ENCODE results near the gene SNX13.
A peak's percentile ranks its signal among the peaks of the same experiment; 100 is the strongest.

Gene SNX13

DNA sequence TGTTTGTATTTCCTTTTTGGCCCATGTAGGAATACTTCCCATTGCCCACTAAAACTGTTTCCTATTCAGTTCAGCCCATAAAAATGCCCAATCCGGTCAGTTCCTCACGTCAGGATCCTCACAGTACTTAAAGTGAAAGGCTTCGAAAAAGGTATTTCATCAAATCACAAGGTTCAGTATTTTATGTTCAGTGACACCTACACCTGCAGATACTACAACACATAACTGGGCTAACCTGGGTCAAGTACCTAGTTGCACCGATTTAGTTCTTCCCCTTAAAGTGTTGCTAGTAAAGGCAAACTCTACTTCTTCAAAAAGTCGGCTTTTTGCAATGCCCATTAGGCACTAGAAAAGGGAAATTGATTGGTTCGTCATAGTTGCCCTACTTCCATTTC lies 1.1 kb downstream of the SNX13 start:
- Histone ChIP-seq H3K27me3 (no peaks in the 10 kb centered on the region), H3K4me1 (peaks cover 25 to 56% (median 38%) of the 10 kb centered on the region in 10 experiments)

DNA sequence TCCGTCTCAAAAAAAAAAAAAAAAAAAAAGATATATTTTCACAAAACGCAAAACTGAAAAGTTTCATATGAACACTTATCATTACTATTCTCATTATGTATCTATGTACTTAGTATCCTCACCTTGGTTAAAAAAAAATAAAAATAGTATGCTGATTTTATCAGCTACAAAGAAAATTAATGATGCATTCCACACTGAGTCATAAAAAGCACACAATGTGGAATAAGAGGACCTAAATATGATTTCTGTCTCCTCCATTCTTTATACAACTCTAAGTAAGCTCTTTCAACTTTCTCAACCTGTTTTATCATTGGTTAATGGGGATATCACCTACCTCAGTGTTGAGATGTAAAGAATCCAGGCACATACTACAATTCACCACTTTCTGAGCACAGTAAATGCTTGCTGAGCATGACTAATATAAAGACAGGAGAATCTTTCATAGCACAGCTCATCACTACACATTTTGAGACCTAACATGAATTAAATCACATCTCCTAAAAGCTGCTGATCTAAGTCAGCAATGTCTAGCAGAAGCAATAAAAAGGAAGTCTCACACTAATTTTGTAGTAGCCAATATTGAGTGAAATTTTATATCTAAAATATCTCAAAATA lies 2.7 kb downstream of the SNX13 start:
- Histone ChIP-seq H3K4me2 (peak overlapping the region; percentile 18 to 97 (median 88); a peak in 21 of 22 replicates), H3K27ac (peak overlapping the region in 4 of 11 experiments; percentile 15 to 100 (median 98); a peak in 6 of 22 replicates), H3K4me1 (peaks cover 26 to 65% (median 40%) of the 10 kb centered on the region in 10 experiments)

More for the DNA sequence above, 1.1 kb downstream of the SNX13 start:
- Histone ChIP-seq H3K9ac (peak overlapping the region; percentile 91 to 99 (median 96)), H3K36me3 (peaks cover 0 to 10% (median 0%) of the 10 kb centered on the region in 11 experiments; a peak in 5 of 22 replicates), H3K27ac (peak overlapping the region; percentile 89 to 100 (median 95); a peak in 21 of 22 replicates), H3K4me3 (peak overlapping the region; percentile 69 to 93 (median 88)), H4K20me1 (peaks cover 0 to 46% (median 10%) of the 10 kb centered on the region in 11 experiments; a peak in 9 of 22 replicates), H3K9me3 (replicated peaks in 1 of 11) (no peaks in the 10 kb centered on the region; a peak in 1 of 22 replicates), H3K4me2 (peak overlapping the region; percentile 84 to 97 (median 88))
- TF ChIP-seq Cebpa-rat (IDR thresholded peaks at IDR 0.05) = no peak

DNA sequence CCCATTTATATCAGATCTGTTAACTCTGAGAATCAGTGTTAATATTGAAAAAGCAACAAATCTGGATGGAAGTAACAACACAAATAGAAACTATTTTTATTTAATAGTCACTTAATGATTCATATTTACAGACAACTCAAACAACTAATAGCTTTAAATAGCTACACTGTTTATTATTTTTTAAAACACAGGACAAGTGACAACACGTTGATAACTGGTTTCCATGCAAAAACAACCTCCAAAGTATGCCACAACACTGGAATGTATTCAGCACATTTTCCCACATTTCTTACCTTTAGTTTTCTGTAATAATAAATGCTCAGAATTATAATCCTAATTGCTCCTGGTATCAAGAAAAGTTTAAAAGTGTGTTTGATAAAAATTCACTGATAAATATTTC lies 4.0 kb downstream of the SNX13 start:
- H3K9me3 ChIP-seq (replicated peaks in 1 of 11) = no peaks in the 10 kb centered on the region; a peak in 3 of 22 replicates
- peaks cover 0 to 10% (median 0%) of the 10 kb centered on the region in 11 experiments; a peak in 6 of 22 replicates for H3K36me3 ChIP-seq
- no peak overlapping the region for H3K9ac ChIP-seq
- H3K4me1 ChIP-seq = peaks cover 25 to 58% (median 37%) of the 10 kb centered on the region in 10 experiments
- peaks cover 0 to 75% (median 30%) of the 10 kb centered on the region in 11 experiments; a peak in 14 of 22 replicates for H4K20me1 ChIP-seq
- peak overlapping the region in 2 of 11 experiments; percentile 19 to 97; a peak in 3 of 22 replicates for H3K4me2 ChIP-seq
- no peak for TF ChIP-seq Cebpa-rat (IDR thresholded peaks at IDR 0.05)
- H3K27me3 ChIP-seq = no peaks in the 10 kb centered on the region
- no peak overlapping the region for H3K4me3 ChIP-seq
- H3K27ac ChIP-seq = no peak overlapping the region

More for the DNA sequence above, 2.7 kb downstream of the SNX13 start:
- Histone ChIP-seq H3K4me3 (peak overlapping the region in 6 of 10 experiments; percentile 69 to 93 (median 88); a peak in 8 of 20 replicates), H3K9me3 (replicated peaks in 1 of 11) (no peaks in the 10 kb centered on the region; a peak in 3 of 22 replicates), H3K27me3 (no peaks in the 10 kb centered on the region), H4K20me1 (peaks cover 0 to 62% (median 24%) of the 10 kb centered on the region in 11 experiments; a peak in 11 of 22 replicates), H3K9ac (peak overlapping the region in 5 of 11 experiments; percentile 41 to 99 (median 96); a peak in 7 of 22 replicates), H3K36me3 (peaks cover 0 to 10% (median 0%) of the 10 kb centered on the region in 11 experiments; a peak in 6 of 22 replicates)
- no peak for TF ChIP-seq Cebpa-rat (IDR thresholded peaks at IDR 0.05)

DNA sequence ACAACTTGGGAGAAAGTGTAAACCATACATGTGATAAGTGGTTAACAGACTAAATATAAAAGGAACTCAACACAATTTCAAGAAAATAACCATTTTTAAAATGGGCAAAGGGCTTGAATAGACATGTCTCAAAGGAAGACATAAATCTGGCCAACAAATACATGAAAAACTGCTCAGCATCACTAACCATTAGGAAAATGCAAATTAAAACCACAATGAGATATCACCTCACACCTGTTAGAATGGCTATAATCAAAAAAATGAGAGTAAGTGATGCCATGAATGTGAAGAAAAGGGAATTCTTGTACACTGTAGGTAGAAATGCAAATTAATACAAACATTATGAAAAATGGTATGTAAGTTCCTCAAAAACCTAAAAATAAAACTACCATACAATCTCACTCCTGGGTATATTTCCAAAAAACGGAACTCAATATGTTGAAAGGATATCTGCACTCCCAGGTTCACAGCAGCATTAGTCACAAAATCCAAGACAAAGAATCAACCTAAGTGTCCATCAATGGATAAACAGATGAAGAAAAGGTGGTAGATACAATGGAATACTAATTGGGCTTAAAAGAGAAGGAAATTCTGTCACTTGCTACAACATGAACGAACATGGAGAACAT lies 5.6 kb downstream of the SNX13 start:
- H3K4me3 ChIP-seq = no peak overlapping the region

DNA sequence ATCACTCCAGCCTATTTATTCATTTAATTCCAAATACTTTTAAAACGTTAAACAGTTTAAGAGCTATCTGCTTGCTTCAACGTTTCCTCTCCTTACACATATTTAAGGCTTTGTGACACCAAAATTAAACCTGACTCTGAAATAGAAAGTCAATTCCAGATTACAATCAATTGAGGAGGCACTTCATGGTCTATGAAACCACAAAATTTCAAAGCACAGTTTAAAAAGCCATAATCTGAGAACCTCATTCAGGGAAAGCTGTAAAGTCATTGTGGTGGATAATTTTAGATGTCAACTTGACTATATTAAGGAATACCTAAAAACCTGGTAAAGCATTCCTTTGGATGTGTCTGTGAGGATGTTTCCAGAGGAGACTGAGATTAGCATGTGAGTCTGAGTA lies 6.2 kb downstream of the SNX13 start:
- H3K9me3 ChIP-seq (replicated peaks in 1 of 11) = no peaks in the 10 kb centered on the region; a peak in 3 of 22 replicates
- peaks cover 21 to 58% (median 31%) of the 10 kb centered on the region in 10 experiments for H3K4me1 ChIP-seq
- no peak overlapping the region for H3K9ac ChIP-seq
- H3K4me2 ChIP-seq = peak overlapping the region in 10 of 11 experiments; percentile 2 to 73 (median 34); a peak in 14 of 22 replicates
- peaks cover 0 to 10% (median 0%) of the 10 kb centered on the region in 11 experiments; a peak in 6 of 22 replicates for H3K36me3 ChIP-seq
- no peak overlapping the region for H3K27ac ChIP-seq
- H3K27me3 ChIP-seq = no peaks in the 10 kb centered on the region
- H3K4me3 ChIP-seq = no peak overlapping the region
- no peak for TF ChIP-seq Cebpa-rat (IDR thresholded peaks at IDR 0.05)
- peaks cover 5 to 97% (median 43%) of the 10 kb centered on the region in 11 experiments; a peak in 19 of 22 replicates for H4K20me1 ChIP-seq

More for the DNA sequence above, 5.6 kb downstream of the SNX13 start:
- peak overlapping the region in 10 of 11 experiments; percentile 2 to 73 (median 34); a peak in 16 of 22 replicates for H3K4me2 ChIP-seq
- H3K9ac ChIP-seq = no peak overlapping the region
- H4K20me1 ChIP-seq = peaks cover 5 to 91% (median 37%) of the 10 kb centered on the region in 11 experiments; a peak in 19 of 22 replicates
- H3K36me3 ChIP-seq = peaks cover 0 to 10% (median 0%) of the 10 kb centered on the region in 11 experiments; a peak in 6 of 22 replicates
- no peaks in the 10 kb centered on the region; a peak in 3 of 22 replicates for H3K9me3 ChIP-seq (replicated peaks in 1 of 11)
- peaks cover 21 to 58% (median 32%) of the 10 kb centered on the region in 10 experiments for H3K4me1 ChIP-seq
- no peaks in the 10 kb centered on the region for H3K27me3 ChIP-seq
- no peak for TF ChIP-seq Cebpa-rat (IDR thresholded peaks at IDR 0.05)
- H3K27ac ChIP-seq = no peak overlapping the region

DNA sequence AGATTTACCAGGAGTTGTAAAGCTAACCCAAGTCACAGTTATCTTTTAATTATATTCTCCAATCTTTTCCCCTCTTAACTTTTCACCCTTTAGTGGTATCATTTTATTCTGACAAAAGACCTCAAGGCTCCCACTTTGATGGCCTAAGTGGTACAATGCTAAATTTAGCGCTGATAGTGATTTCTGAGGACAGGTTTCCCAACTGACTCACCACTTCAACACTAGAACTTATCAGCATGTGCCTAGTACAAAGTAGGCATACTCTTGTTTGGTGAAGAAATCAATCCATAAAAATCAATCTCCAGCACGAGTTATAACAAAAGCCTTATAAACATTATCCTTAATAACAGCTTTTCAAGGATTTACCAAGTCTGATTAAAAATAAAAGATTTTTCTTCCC lies 7.5 kb downstream of the SNX13 start:
- peaks cover 0 to 10% (median 0%) of the 10 kb centered on the region in 11 experiments; a peak in 6 of 22 replicates for H3K36me3 ChIP-seq
- no peak overlapping the region for H3K27ac ChIP-seq
- H3K4me2 ChIP-seq = no peak overlapping the region
- no peak overlapping the region for H3K4me3 ChIP-seq
- H3K4me1 ChIP-seq = peaks cover 11 to 55% (median 19%) of the 10 kb centered on the region in 10 experiments; a peak in 17 of 20 replicates
- no peak overlapping the region for H3K9ac ChIP-seq
- H4K20me1 ChIP-seq = peaks cover 9 to 100% (median 51%) of the 10 kb centered on the region in 11 experiments; a peak in 19 of 22 replicates
- H3K27me3 ChIP-seq = no peaks in the 10 kb centered on the region
- no peaks in the 10 kb centered on the region; a peak in 3 of 22 replicates for H3K9me3 ChIP-seq (replicated peaks in 1 of 11)
- no peak for TF ChIP-seq Cebpa-rat (IDR thresholded peaks at IDR 0.05)

DNA sequence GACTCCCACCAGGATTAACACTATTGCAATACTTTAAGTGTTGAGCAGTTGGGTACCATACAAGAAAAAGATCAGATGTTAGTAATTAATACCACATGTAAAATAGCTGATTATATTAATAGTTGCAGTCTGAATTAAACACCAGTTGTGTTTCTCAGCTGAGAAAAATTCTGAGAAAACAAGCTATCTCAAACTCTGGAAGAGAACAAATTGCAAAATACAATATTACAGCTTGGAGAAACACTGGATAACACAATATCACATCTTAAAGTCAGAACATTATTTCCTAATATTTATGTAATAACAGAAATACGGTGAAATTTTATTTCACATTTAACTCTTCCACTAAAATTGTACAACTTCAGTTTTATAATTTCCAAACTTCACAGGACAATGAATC lies 9.2 kb downstream of the SNX13 start:
- H3K4me2 ChIP-seq = no peak overlapping the region
- no peak for TF ChIP-seq Cebpa-rat (IDR thresholded peaks at IDR 0.05)
- no peaks in the 10 kb centered on the region; a peak in 3 of 22 replicates for H3K9me3 ChIP-seq (replicated peaks in 1 of 11)
- H3K27me3 ChIP-seq = no peaks in the 10 kb centered on the region
- H3K4me1 ChIP-seq = peaks cover 8 to 48% (median 13%) of the 10 kb centered on the region in 10 experiments; a peak in 15 of 20 replicates
- peaks cover 0 to 6% (median 0%) of the 10 kb centered on the region in 11 experiments; a peak in 6 of 22 replicates for H3K36me3 ChIP-seq
- H3K9ac ChIP-seq = no peak overlapping the region
- peaks cover 16 to 100% (median 66%) of the 10 kb centered on the region in 11 experiments; a peak in 19 of 22 replicates for H4K20me1 ChIP-seq
- no peak overlapping the region for H3K27ac ChIP-seq
- no peak overlapping the region for H3K4me3 ChIP-seq

DNA sequence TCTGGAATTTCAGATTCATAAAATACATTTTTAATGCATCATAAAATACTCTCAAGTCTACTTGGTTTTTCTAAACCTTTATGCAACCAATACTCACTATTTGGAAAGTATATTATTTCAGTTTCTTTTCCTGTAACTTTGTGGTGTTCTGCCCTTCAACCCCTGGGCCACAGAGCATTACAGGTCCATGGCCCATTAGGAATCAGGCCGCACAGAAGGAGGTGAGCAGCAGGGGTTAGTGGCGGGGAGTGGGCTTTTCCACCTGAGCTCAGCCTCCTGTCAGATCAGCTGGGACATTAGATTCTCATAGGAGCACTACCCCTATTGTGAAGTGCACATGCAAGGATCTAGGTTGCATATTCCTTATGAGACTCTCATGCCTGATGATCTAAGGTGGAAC lies 9.7 kb downstream of the SNX13 start:
- Histone ChIP-seq H3K4me3 (no peak overlapping the region), H3K9me3 (replicated peaks in 1 of 11) (no peaks in the 10 kb centered on the region; a peak in 3 of 22 replicates), H3K4me1 (peaks cover 8 to 43% (median 13%) of the 10 kb centered on the region in 10 experiments; a peak in 15 of 20 replicates), H3K9ac (no peak overlapping the region), H3K4me2 (0 out of 22 replicates have a peak overlapping the region, but pooled peaks of 1 of the 11 experiments have one; percentile 10), H3K27me3 (no peaks in the 10 kb centered on the region), H3K36me3 (peaks cover 0 to 2% (median 0%) of the 10 kb centered on the region in 11 experiments; a peak in 5 of 22 replicates), H3K27ac (no peak overlapping the region), H4K20me1 (peaks cover 16 to 100% (median 71%) of the 10 kb centered on the region in 11 experiments; a peak in 19 of 22 replicates)
- no peak for TF ChIP-seq Cebpa-rat (IDR thresholded peaks at IDR 0.05)
